Heart right ventricle (tissue), 16 donors: ENCODE results near the gene SLC12A6. TPM values are rescaled to one million over a fixed set of nuclear protein-coding genes. Genes with fewer than 3 reads are reported as not detected.

Source experiments
- ATAC-seq, 8 donors: fragments of 200-7000 bp; cut with Tn5 transposase; one replicate each; pipeline ENCODE4 v1.9.1; 2020; ENCODE audit warnings: mild to moderate bottlenecking in 8 of 8, moderate library complexity in 8 of 8, moderate number of reproducible peaks in 1 of 8
- DNase-seq, 2 donors: peaks; one replicate each; pipeline ENCODE4 v3.0.0-alpha.2; 2020
- H3K27ac ChIP-seq, 10 donors: fragments of 200-600 bp; sonication (generic) in 2 of 10; one replicate each; pipeline versions ENCODE4 v1.5.0 to v1.8.0; 2020 to 2022; ENCODE audit warnings: mild to moderate bottlenecking in 3 of 10
- H3K27me3 ChIP-seq, 7 donors: fragments of 200-600 bp; one replicate each; pipeline ENCODE4 v1.8.0; 2021 to 2022; ENCODE audit warnings: mild to moderate bottlenecking in 2 of 7
- H3K36me3 ChIP-seq, 9 donors: fragments of 200-600 bp; sonication (generic) in 1 of 9; one replicate each; pipeline versions ENCODE4 v1.5.0 to v1.8.0; 2020 to 2022; ENCODE audit warnings: mild to moderate bottlenecking in 2 of 9
- H3K4me1 ChIP-seq, 9 donors: fragments of 200-600 bp; sonication (generic) in 1 of 9; one replicate each; pipeline versions ENCODE4 v1.5.0 to v1.8.0; 2020 to 2022; ENCODE audit warnings: mild to moderate bottlenecking in 4 of 9
- H3K4me3 ChIP-seq, 10 donors: fragments of 200-600 bp; sonication (generic) in 2 of 10; one replicate each; pipeline versions ENCODE4 v1.5.0 to v1.8.0; 2020 to 2022; ENCODE audit warnings: mild to moderate bottlenecking in 7 of 10, moderate library complexity in 2 of 10
- H3K9me3 ChIP-seq, 11 donors: fragments of 200-600 bp in 10 of 11; sonication (generic) in 2 of 11; one replicate each; pipeline versions ENCODE4 v1.5.0 to v1.8.0; 2013 to 2022; ENCODE audit warnings: mild to moderate bottlenecking in 2 of 11, control low read depth in 1 of 11, moderate library complexity in 1 of 11
- CTCF ChIP-seq, 9 donors: fragments of 200-600 bp; sonication (generic) in 2 of 9; IDR thresholded peaks; one replicate each; pipeline versions ENCODE4 v1.5.0 to v1.8.0; 2021 to 2022; ENCODE audit warnings: antibody characterized with exemption in 9 of 9, mild to moderate bottlenecking in 5 of 9, moderate library complexity in 1 of 9
- WGBS, 2 donors: extraction: QIAGEN DNeasy Blood & Tissue Kit; methylation state at CpG; one replicate each; pipeline ENCODE4 v1.1.7; 2013; ENCODE audit warnings: inconsistent platforms in 1 of 2; 5-methylcytosine and 5-hydroxymethylcytosine counted together
- intact Hi-C, 10 donors: fragments of 100-400 bp; cut with DNase I; formaldehyde crosslinking; loops; one replicate each; pipeline versions ENCODE4 v1.11.1 to v1.14.2; 2022
- polyA plus RNA-seq, 2 donors: library from polyadenylated mRNA; stranded (reverse); fragments of 200-250 nt; gene quantifications; one replicate each; pipeline ENCODE4 v1.2.3, GENCODE V29; 2013
- total RNA-seq, 10 donors: library from RNA; stranded (reverse); fragmentation: NEBNext Ultra II Directional in 3 of 10; extraction: Animal tissue kit (Norgen Biotek cat#: 25700) in 3 of 10; gene quantifications; one replicate each; pipeline versions ENCODE4 v1.2.1 to v1.2.4, GENCODE V29; 2021 to 2023
- donor health status: Arrhythmogenic right ventricular cardiomyopathy.
- donor health status: ischemic (EF 13 %, LVEDD 7.1; RV severe dilation, severe dysfunction).
- donor health status: healthy with polysubstance abuse.
- donor health status: DM: no; HTN: yes; CAD: no.
- donor health status: DM: no; HTN: no; CAD: no.
- donor health status: ischemic (EF 25% LVEDD 6.9; RV normal size, moderate dysfunction).
- donor health status: ischemic (EF 25% LVEDD 5.7; RV mildly dilated, moderate dysfunction).
- donor health status: healthy.
- donor health status: DM: yes; HTN: yes; CAD: no.
- donor health status: Ischemic cardiomyopathy.
- donor health status: ischemic (EF 35%, LVEDD 5.7; RV mildly dilated, moderate dysfunction).
- donor health status: nonischemic (EF 11% LVEDD 7.7; RV severe dilation, severe dysfunction).
- donor health status: DM: yes; HTN: yes; CAD: no.
- donor health status: PGD.
- donor health status: ischemic (EF 29% LVEDD 5.4; RV normal size, mild dysfunction).
- donor health status: nonischemic (EF 23%, LVEDD 6.1; RV moderate dilation, normal function).

Gene SLC12A6
- total and polyA plus RNA-seq, 12 donors: 3.4 to 33.6 (median 24.3) TPM

GRCh38 chr15:34335176-34336032 lies 2.2 kb downstream of the SLC12A6 start:
- peaks cover 0 to 20% (median 3%) of the 10 kb centered on the region in 9 donors for H3K36me3 ChIP-seq
- ATAC-seq (peak in 1 of 8 donors; percentile 26), DNase-seq (no peak)
- H3K27me3 ChIP-seq: no peaks in the 10 kb centered on the region
- H3K9me3 ChIP-seq: no peaks in the 10 kb centered on the region
- peaks cover 7 to 75% (median 40%) of the 10 kb centered on the region in 9 donors for H3K4me1 ChIP-seq
- peak overlapping the region in 8 of 10 donors; percentile 36 to 99 (median 78) for H3K27ac ChIP-seq
- 75 to 80% methylated on average over 3 of the region's 3 CpGs for WGBS, 2 donors
- peak overlapping the region in 7 of 10 donors; percentile 4 to 95 (median 87) for H3K4me3 ChIP-seq
- TF ChIP-seq CTCF (IDR thresholded peaks at IDR 0.05): no peak
- intact Hi-C loops: loop anchor here in 2 of 10 donors (5.0 to 10.0 kb wide), 2 partner anchors 78 to 81 kb away; no protein-coding TSS in a partner anchor

GRCh38 chr15:34334672-34335071 lies 2.9 kb downstream of the SLC12A6 start:
- H3K27ac ChIP-seq: peak overlapping the region in 6 of 10 donors; percentile 52 to 99 (median 94)
- intact Hi-C loops: loop anchor here in 2 of 10 donors (5.0 to 10.0 kb wide), 2 partner anchors 77 to 80 kb away; no protein-coding TSS in a partner anchor
- H3K4me1 ChIP-seq: peaks cover 7 to 67% (median 40%) of the 10 kb centered on the region in 9 donors
- H3K4me3 ChIP-seq: peak overlapping the region in 6 of 10 donors; percentile 17 to 95 (median 90)
- H3K36me3 ChIP-seq: peaks cover 0 to 13% (median 0%) of the 10 kb centered on the region in 9 donors
- no peaks in the 10 kb centered on the region for H3K9me3 ChIP-seq
- no peaks in the 10 kb centered on the region for H3K27me3 ChIP-seq
- ATAC-seq (no peak), DNase-seq (no peak)
- no peak for TF ChIP-seq CTCF (IDR thresholded peaks at IDR 0.05)
- 73 to 78% methylated on average over 4 of the region's 4 CpGs for WGBS, 2 donors

- intact Hi-C loops: loop anchor here in 1 of 10 donors (10.0 kb wide), 1 partner anchor 78 kb away; no protein-coding TSS in a partner anchor
- 97 to 98% methylated on average over 6 of the region's 6 CpGs for WGBS, 2 donors
- ATAC-seq: no peak
- peaks cover 0 to 3% (median 0%) of the 10 kb centered on the region in 9 donors for H3K36me3 ChIP-seq
- H3K4me3 ChIP-seq: no peak overlapping the region
- no peaks in the 10 kb centered on the region for H3K9me3 ChIP-seq
- no peak for DNase-seq
- H3K27me3 ChIP-seq: no peaks in the 10 kb centered on the region
- H3K4me1 ChIP-seq: peaks cover 7 to 65% (median 33%) of the 10 kb centered on the region in 9 donors
- H3K27ac ChIP-seq: peak overlapping the region in 1 of 10 donors; percentile 99
- TF ChIP-seq CTCF (IDR thresholded peaks at IDR 0.05): no peak
Measured at GRCh38 chr15:34332553-34333120, 4.9 kb downstream of the SLC12A6 start.

- 49 to 60% methylated on average over 2 of the region's 2 CpGs for WGBS, 2 donors
- no peak for DNase-seq
- no peaks in the 10 kb centered on the region for H3K9me3 ChIP-seq
- ATAC-seq: no peak
- no peaks in the 10 kb centered on the region for H3K27me3 ChIP-seq
- H3K4me3 ChIP-seq: no peak overlapping the region
- peak overlapping the region in 1 of 10 donors; percentile 0 for H3K27ac ChIP-seq
- peaks cover 0 to 3% (median 0%) of the 10 kb centered on the region in 9 donors for H3K36me3 ChIP-seq
- H3K4me1 ChIP-seq: peaks cover 4 to 67% (median 30%) of the 10 kb centered on the region in 9 donors
- intact Hi-C loops: loop anchor here in 1 of 10 donors (10.0 kb wide), 1 partner anchor 77 kb away; no protein-coding TSS in a partner anchor
- no peak for TF ChIP-seq CTCF (IDR thresholded peaks at IDR 0.05)
Measured at GRCh38 chr15:34331809-34332208, 5.8 kb downstream of the SLC12A6 start.
